Testis (tissue), 3 donors: Measurements from ENCODE around the gene GCM1. TPM values are rescaled to one million over a fixed set of nuclear protein-coding genes. Genes with fewer than 3 reads are reported as not detected.
A peak's percentile ranks its signal among the peaks of the same experiment; 100 is the strongest.

ENCODE experiments used
- DNase-seq: peaks from one replicate; pipeline ENCODE4 v3.0.0-alpha.2; 2019
- H3K27ac ChIP-seq, 2 donors: fragments of 200-600 bp; sonication (generic); one replicate each; pipeline ENCODE4 v1.5.1; 2019
- H3K27me3 ChIP-seq: fragments of 200-600 bp; sonication (generic); one replicate; pipeline ENCODE4 v1.5.1; 2019
- H3K36me3 ChIP-seq: fragments of 200-600 bp; sonication (generic); one replicate; pipeline ENCODE4 v1.5.1; 2017; ENCODE audit warnings: low read depth; ENCODE audit errors: missing control alignments
- H3K4me1 ChIP-seq: fragments of 200-600 bp; sonication (generic); one replicate; pipeline ENCODE4 v1.5.1; 2019
- H3K4me3 ChIP-seq, 2 donors: fragments of 200-600 bp; sonication (generic); one replicate each; pipeline ENCODE4 v1.5.1; 2017 to 2019
- H3K9me3 ChIP-seq: fragments of 200-600 bp; sonication (generic); one replicate; pipeline ENCODE4 v1.5.1; 2017
- CTCF ChIP-seq, 3 experiments: fragments of 450-650 bp in 2 of 3; fragments of 200-600 bp in 1 of 3; sonication (generic) in 1 of 3; IDR thresholded peaks; one replicate each; pipeline ENCODE4 v1.5.1; 2016 to 2019; ENCODE audit warnings: antibody characterized with exemption in 3 of 3, mild to moderate bottlenecking in 2 of 3, moderate library complexity in 1 of 3
- POLR2A ChIP-seq: fragments of 450-650 bp; IDR thresholded peaks from one replicate; pipeline ENCODE4 v1.6.1; 2017; ENCODE audit warnings: antibody characterized with exemption, mild to moderate bottlenecking, moderate library complexity
- WGBS, 2 donors: methylation state at CpG; one replicate each; pipeline ENCODE4 v1.1.5; 2018; 5-methylcytosine and 5-hydroxymethylcytosine counted together
- intact Hi-C: fragments of 100-400 bp; cut with DNase I; formaldehyde crosslinking; loops from one replicate; pipeline ENCODE4 v1.15.1; 2023; ENCODE audit warnings: low total_unique reads
- polyA plus RNA-seq: library from polyadenylated mRNA; stranded (reverse); fragments of 350-450 nt; fragmentation: Illumina TruSeq; extraction: RNeasy Lipid Tissue Mini Kit (QIAGEN cat#74804); gene quantifications from one replicate; pipeline ENCODE4 v1.2.3, GENCODE V29; 2014; ENCODE audit warnings: low read depth, low replicate concordance; ENCODE audit not compliant: insufficient read depth
- total RNA-seq, 2 donors: library from RNA; depleted of rRNA; stranded (reverse); fragments of >200 nt; gene quantifications; one replicate each; pipeline ENCODE4 v1.2.3, GENCODE V29; 2016

Gene GCM1
- total and polyA plus RNA-seq, 3 donors from 2014 or later, result 0.47 to 0.90 (median 0.68) TPM

GRCh38 chr6:53142810-53143209 lies 5.8 kb downstream of the GCM1 start:
- Histone ChIP-seq H3K27me3 (no peaks in the 10 kb centered on the region), H3K4me1 (no peaks in the 10 kb centered on the region), H3K36me3 (no peaks in the 10 kb centered on the region), H3K9me3 (no peaks in the 10 kb centered on the region), H3K4me3 (no peak overlapping the region), H3K27ac (no peak overlapping the region)
- WGBS, 2 donors, result 74 to 94% methylated on average over 3 of the region's 3 CpGs
- intact Hi-C loops, result no loop called here
- DNase-seq, result no peak
- TF ChIP-seq CTCF (IDR thresholded peaks at IDR 0.05) (no peak), POLR2A (no peak)

GRCh38 chr6:53139841-53140413 lies 8.7 kb downstream of the GCM1 start:
- Histone ChIP-seq H3K36me3 (no peaks in the 10 kb centered on the region), H3K27ac (no peak overlapping the region), H3K27me3 (no peaks in the 10 kb centered on the region), H3K4me1 (no peaks in the 10 kb centered on the region), H3K4me3 (no peak overlapping the region), H3K9me3 (no peaks in the 10 kb centered on the region)
- TF ChIP-seq CTCF (IDR thresholded peaks at IDR 0.05) (no peak), POLR2A (no peak)
- DNase-seq, result no peak
- intact Hi-C loops, result no loop called here
- WGBS, 2 donors, result 74 to 84% methylated on average over 4 of the region's 4 CpGs

GRCh38 chr6:53136000-53136609 lies 12.5 kb downstream of the GCM1 start:
- intact Hi-C loops, result no loop called here
- H3K36me3 ChIP-seq, result no peaks in the 10 kb centered on the region
- no peak for DNase-seq
- TF ChIP-seq POLR2A (no peak), CTCF (IDR thresholded peaks at IDR 0.05) (no peak)
- H3K9me3 ChIP-seq, result no peaks in the 10 kb centered on the region
- H3K27ac ChIP-seq, result peak overlapping the region; percentile 19 to 55
- H3K27me3 ChIP-seq, result no peaks in the 10 kb centered on the region
- no peaks in the 10 kb centered on the region for H3K4me1 ChIP-seq
- H3K4me3 ChIP-seq, result no peak overlapping the region
- 75 to 77% methylated on average over 3 of the region's 3 CpGs for WGBS, 2 donors

- intact Hi-C loops, result no loop called here
- Histone ChIP-seq H3K4me3 (no peak overlapping the region), H3K9me3 (no peaks in the 10 kb centered on the region), H3K27me3 (no peaks in the 10 kb centered on the region), H3K4me1 (no peaks in the 10 kb centered on the region), H3K27ac (peak overlapping the region; percentile 19 to 59), H3K36me3 (no peaks in the 10 kb centered on the region)
- WGBS, 2 donors, result 58 to 65% methylated on average over 8 of the region's 8 CpGs
- peak; percentile 86 for DNase-seq
- TF ChIP-seq POLR2A (no peak), CTCF (IDR thresholded peaks at IDR 0.05) (no peak)
Measured at GRCh38 chr6:53134601-53135235, 13.9 kb downstream of the GCM1 start.
